Astrocyte (in vitro differentiated cells and primary cell): ENCODE results near the gene RAB11FIP3.

Experiments
- CTCF ChIP-seq: IDR thresholded peaks from 2 replicates; pipeline ENCODE4 v1.5.1; 2011; ENCODE audit warnings: low read depth, mild to moderate bottlenecking, inconsistent platforms, low read length, moderate library complexity; ENCODE audit not compliant: insufficient read depth
- EZH2 ChIP-seq: IDR thresholded peaks from 2 replicates; pipeline ENCODE4 v1.6.1; 2012; ENCODE audit warnings: mild to moderate bottlenecking, low read length, inconsistent platforms; ENCODE audit not compliant: insufficient read depth

- TF ChIP-seq CTCF (no peak), EZH2 (no peak)
Observed at GRCh38 chr16:468068-468821, 42.8 kb downstream of the RAB11FIP3 start.
